Natural killer cell (primary cell): ENCODE results near the gene WSB1. TPM values are rescaled to one million over a fixed set of nuclear protein-coding genes. Genes with fewer than 3 reads are reported as not detected.

Experiments
- ATAC-seq, 3 donors: fragments of 150-1000 bp in 2 of 3; fragments of 200-7000 bp in 1 of 3; cut with Tn5 transposase; 1 replicate in 1 of 3; 2 replicates in 2 of 3; pipeline ENCODE4 v1.10.0; 2021; ENCODE audit warnings: mild to moderate bottlenecking in 2 of 3, moderate library complexity in 2 of 3
- DNase-seq, 2 donors: peaks; one replicate each; pipeline versions ENCODE4 v3.0.0 to v3.0.0-alpha.2; 2013 to 2021; ENCODE audit warnings: mixed read lengths in 1 of 2
- H3K27ac ChIP-seq: one replicate; pipeline ENCODE4 v1.5.1; 2013; ENCODE audit warnings: mild to moderate bottlenecking, low read length
- H3K27me3 ChIP-seq: one replicate; pipeline ENCODE4 v1.6.1; 2013; ENCODE audit warnings: low read length; ENCODE audit not compliant: control insufficient read depth, insufficient read depth
- H3K36me3 ChIP-seq: one replicate; pipeline ENCODE4 v1.6.1; 2013; ENCODE audit warnings: low read length; ENCODE audit not compliant: control insufficient read depth, insufficient read depth
- H3K4me1 ChIP-seq: one replicate; pipeline ENCODE4 v1.6.1; 2013; ENCODE audit warnings: low read length; ENCODE audit not compliant: control insufficient read depth, insufficient read depth
- H3K4me3 ChIP-seq: one replicate; pipeline ENCODE4 v1.5.1; 2013; ENCODE audit warnings: low read length
- H3K9me3 ChIP-seq: one replicate; pipeline ENCODE4 v1.6.1; 2013; ENCODE audit warnings: low read length; ENCODE audit not compliant: control insufficient read depth, insufficient read depth
- H3K27ac Mint-ChIP-seq, 2 donors: one replicate each; pipeline ENCODE4 v1.8.0; 2022; ENCODE audit warnings: mild to moderate bottlenecking in 2 of 2, mixed read lengths in 2 of 2, moderate library complexity in 1 of 2
- H3K27me3 Mint-ChIP-seq, 2 donors: one replicate each; pipeline ENCODE4 v1.8.0; 2022; ENCODE audit warnings: low read depth in 2 of 2, mixed read lengths in 2 of 2
- H3K36me3 Mint-ChIP-seq: one replicate; pipeline ENCODE4 v1.8.0; 2022; ENCODE audit warnings: mixed read lengths
- H3K4me1 Mint-ChIP-seq, 2 donors: one replicate each; pipeline ENCODE4 v1.8.0; 2022; ENCODE audit warnings: mixed read lengths in 2 of 2
- H3K4me3 Mint-ChIP-seq: one replicate; pipeline ENCODE4 v1.8.0; 2022; ENCODE audit warnings: mild to moderate bottlenecking, moderate library complexity, mixed read lengths
- H3K9me3 Mint-ChIP-seq, 2 donors: one replicate each; pipeline ENCODE4 v1.8.0; 2022; ENCODE audit warnings: mixed read lengths in 2 of 2
- CTCF ChIP-seq: fragments of 200-600 bp; IDR thresholded peaks from one replicate; pipeline ENCODE4 v1.8.0; 2022; ENCODE audit warnings: antibody characterized with exemption
- WGBS: methylation state at CpG from one replicate; pipeline ENCODE4 v1.1.7; 2013; ENCODE audit warnings: missing lambda C conversion rate; ENCODE audit not compliant: insufficient coverage; 5-methylcytosine and 5-hydroxymethylcytosine counted together
- intact Hi-C: fragments of 100-400 bp; cut with micrococcal nuclease; formaldehyde crosslinking; loops from one replicate; pipeline ENCODE4 v1.14.2; 2022
- total RNA-seq, 4 donors: library from RNA; stranded (reverse); fragments of 120-200 nt in 1 of 4; gene quantifications; one replicate each; pipeline versions ENCODE4 v1.2.3 to v1.2.4, GENCODE V29; 2013 to 2022

The WSB1 gene
- 100 to 1,000 TPM; 124 to 205 (median 187) TPM for total RNA-seq
- total RNA-seq (2013) = 200 TPM

- TF ChIP-seq CTCF = no peak
- peaks cover 43 to 61% of the 10 kb centered on the region in 2 donors for H3K4me1 Mint-ChIP-seq
- H3K4me3 ChIP-seq = peak within 1 kb of the TSS; percentile 72
- no peaks in the 10 kb centered on the region for H3K9me3 Mint-ChIP-seq
- DNase-seq (peak; percentile 95 to 96), ATAC-seq (peak; percentile 80 to 94 (median 88))
- H3K36me3 ChIP-seq = peaks cover 2% of the 10 kb centered on the region
- no peaks in the 10 kb centered on the region for H3K36me3 Mint-ChIP-seq
- WGBS = under 1% methylated on average over 66 of the region's 66 CpGs
- intact Hi-C loops = loop anchor here (1.0 to 2.0 kb wide), 3 partner anchors 38 to 59 kb away; no protein-coding TSS in a partner anchor
- H3K27ac Mint-ChIP-seq = peak within 1 kb of the TSS; percentile 99
- peaks cover 33% of the 10 kb centered on the region for H3K4me1 ChIP-seq
- H3K27me3 ChIP-seq = no peaks in the 10 kb centered on the region
- H3K4me3 Mint-ChIP-seq = peak within 1 kb of the TSS; percentile 99
- no peaks in the 10 kb centered on the region for H3K9me3 ChIP-seq
- no peaks in the 10 kb centered on the region for H3K27me3 Mint-ChIP-seq
- peak within 1 kb of the TSS; percentile 98 for H3K27ac ChIP-seq
Measured at GRCh38 chr17:27293898-27294688, at the start of gene WSB1. WSB1 (plus strand) TSS chr17:27294114; CDS start chr17:27294396, 282 bp downstream.

GRCh38 chr17:27244491-27245223, 49.3 kb upstream of the WSB1 start:
- peak overlapping the region in 1 of 2 donors; percentile 41 for H3K27ac Mint-ChIP-seq
- peaks cover 0 to 12% of the 10 kb centered on the region in 2 donors for H3K4me1 Mint-ChIP-seq
- intact Hi-C loops = loop anchor here (2.0 kb wide), 1 partner anchor 356 kb away; no protein-coding TSS in a partner anchor
- no peaks in the 10 kb centered on the region for H3K36me3 ChIP-seq
- H3K4me1 ChIP-seq = peaks cover 23% of the 10 kb centered on the region
- DNase-seq (peak in 1 of 2 donors; percentile 11), ATAC-seq (peak; percentile 24 to 73 (median 39))
- H3K4me3 ChIP-seq = no peak overlapping the region
- no peaks in the 10 kb centered on the region for H3K9me3 Mint-ChIP-seq
- WGBS = 80% methylated on average over 15 of the region's 16 CpGs
- no peaks in the 10 kb centered on the region for H3K27me3 ChIP-seq
- no peak overlapping the region for H3K4me3 Mint-ChIP-seq
- peaks cover 0 to 3% of the 10 kb centered on the region in 2 donors for H3K27me3 Mint-ChIP-seq
- H3K27ac ChIP-seq = peak overlapping the region; percentile 16
- H3K9me3 ChIP-seq = no peaks in the 10 kb centered on the region
- TF ChIP-seq CTCF = no peak
- no peaks in the 10 kb centered on the region for H3K36me3 Mint-ChIP-seq

GRCh38 chr17:27245230-27245696, 48.7 kb upstream of the WSB1 start:
- intact Hi-C loops = loop anchor here (2.0 kb wide), 1 partner anchor 356 kb away; no protein-coding TSS in a partner anchor
- 23% methylated on average over 7 of the region's 7 CpGs for WGBS
- peaks cover 18% of the 10 kb centered on the region for H3K4me1 ChIP-seq
- H3K36me3 ChIP-seq = no peaks in the 10 kb centered on the region
- TF ChIP-seq CTCF = peak; percentile 44
- Mint-ChIP-seq H3K9me3 (no peaks in the 10 kb centered on the region), H3K4me3 (no peak overlapping the region), H3K4me1 (peaks cover 0 to 12% of the 10 kb centered on the region in 2 donors), H3K36me3 (no peaks in the 10 kb centered on the region), H3K27me3 (peaks cover 0 to 6% of the 10 kb centered on the region in 2 donors), H3K27ac (peak overlapping the region in 1 of 2 donors; percentile 41)
- H3K9me3 ChIP-seq = no peaks in the 10 kb centered on the region
- no peak overlapping the region for H3K27ac ChIP-seq
- peak; percentile 72 to 92 (median 86) for ATAC-seq
- no peak overlapping the region for H3K4me3 ChIP-seq
- DNase-seq = peak; percentile 23 to 59
- no peaks in the 10 kb centered on the region for H3K27me3 ChIP-seq
